Hematopoietic multipotent progenitor cell treated with erythropoietin and hydrocortisone succinate and interleukin-3 and kit ligand, for 15 days (in vitro differentiated cells): ENCODE results near the gene MECR.

Source experiments
- DNase-seq: peaks from one replicate; pipeline ENCODE4 v3.0.0-alpha.2; 2015; ENCODE audit warnings: low spot score

Gene MECR

DNA sequence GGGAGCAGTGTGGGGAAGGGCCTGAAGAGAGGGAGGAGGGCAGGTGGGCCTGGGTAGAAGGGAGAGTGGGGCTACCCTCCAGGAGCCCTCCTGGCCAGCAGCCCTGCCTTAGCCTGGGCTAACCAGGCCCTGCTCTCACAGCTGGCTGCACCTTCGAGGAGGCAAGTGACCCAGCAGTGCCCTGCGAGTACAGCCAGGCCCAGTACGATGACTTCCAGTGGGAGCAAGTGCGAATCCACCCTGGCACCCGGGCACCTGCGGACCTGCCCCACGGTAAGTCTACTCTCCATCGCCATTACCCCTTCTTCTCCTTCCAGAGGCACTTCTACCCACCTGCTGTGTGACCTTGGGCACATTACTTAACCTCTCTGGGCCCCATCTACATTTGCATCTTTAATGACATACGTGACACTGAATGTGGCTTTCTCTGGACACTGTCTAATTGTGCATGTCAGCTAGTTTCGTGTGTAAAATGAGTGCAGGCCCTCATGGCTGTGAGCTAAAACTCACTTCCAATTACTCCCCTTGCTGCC is 24.5 kb upstream of the MECR start:
- DNase-seq: no peak

- no peak for DNase-seq
These were observed 23.6 kb upstream of the MECR start for GRCh38 chr1:29254346-29254745.

DNA sequence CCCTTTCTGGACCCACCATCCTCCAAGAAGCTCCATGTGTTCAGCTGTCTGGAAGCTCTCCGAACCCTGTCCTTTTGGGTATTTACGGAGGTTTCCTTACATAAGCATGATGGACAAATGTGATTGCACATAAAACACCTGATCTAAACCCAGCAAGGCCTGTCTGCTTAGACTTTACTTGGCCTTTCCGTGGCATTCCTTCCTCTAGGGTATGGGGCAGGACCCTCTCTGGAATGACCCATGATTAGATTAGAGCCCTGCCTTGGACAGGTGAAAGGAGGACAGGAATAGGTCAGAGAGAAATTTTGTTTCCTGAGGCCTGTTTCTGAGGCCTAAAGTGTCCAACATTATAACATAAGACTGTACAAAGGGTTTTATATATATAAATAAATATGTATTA is 22.4 kb upstream of the MECR start:
- DNase-seq: no peak

DNA sequence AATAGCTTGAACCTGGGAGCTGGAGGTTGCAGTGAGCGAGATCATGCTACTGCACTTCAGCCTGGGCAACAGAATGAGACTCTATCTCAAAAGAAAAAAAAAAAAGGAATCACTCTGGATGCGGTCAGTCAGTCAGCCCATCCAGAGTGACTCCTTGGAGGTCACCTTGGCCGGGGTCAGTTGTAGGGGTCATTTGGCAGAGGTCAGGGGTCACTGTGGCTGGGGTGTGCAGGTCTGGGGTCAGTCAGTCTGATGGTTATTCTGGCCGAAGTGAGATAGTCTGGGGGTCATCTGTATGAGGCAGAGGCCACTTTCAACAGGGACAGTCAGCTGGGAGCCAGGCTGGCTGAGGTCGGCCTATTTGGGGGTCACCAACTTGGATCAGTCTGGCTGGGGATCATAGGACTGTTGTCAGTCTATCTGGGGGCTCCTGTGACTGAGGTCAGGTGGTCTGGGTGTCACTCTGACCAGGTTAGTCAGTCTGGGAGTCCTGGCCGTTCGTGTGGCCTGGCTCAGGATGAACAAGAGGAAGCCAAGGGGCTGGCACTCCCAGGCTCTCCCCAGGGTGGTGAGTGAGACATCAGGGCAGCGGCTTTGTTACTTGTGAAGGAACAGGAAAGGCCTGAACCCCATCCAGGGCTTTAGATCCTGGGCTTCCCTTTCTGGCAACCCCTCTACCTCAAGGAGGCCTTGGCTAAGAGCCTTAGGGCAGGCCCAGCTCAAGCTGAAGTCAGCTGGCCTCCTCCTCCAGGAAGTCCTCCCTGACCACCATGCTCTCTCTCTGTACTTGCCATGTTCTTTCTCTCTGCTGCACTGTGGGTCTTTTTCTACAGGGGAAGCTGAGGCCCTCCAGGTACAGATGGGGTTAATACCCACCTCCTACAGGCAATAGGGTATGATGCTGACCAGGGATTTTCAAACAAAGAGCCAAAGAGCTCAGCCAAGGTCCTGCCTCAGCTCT is 20.7 kb upstream of the MECR start:
- DNase-seq: no peak

- no peak for DNase-seq
These were observed 19.3 kb upstream of the MECR start for GRCh38 chr1:29249951-29250581.

DNA sequence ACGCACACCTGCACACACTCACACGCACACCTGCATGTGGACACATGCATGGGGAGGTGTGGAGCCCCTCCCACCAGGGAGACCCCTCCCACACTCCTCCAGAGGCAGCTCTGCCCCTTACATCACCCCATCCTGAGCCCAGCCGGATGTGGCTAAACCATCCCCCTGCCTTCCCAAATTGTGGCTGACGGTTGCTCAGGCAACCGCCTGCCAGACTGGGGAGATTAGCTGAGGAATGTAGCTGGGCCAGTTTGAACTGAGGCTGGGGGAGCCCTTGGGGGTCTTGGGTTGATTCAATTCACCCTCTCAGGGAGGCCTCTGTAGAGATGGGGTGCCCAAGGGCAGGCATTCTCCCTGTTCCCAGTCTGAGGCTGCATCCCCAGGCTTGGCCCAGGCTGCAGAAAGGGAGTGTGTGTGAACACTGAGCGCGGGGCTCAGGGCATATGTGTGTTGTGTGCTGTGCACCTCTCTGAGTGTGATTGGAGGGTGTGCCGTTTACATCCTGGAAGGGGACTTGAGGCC is 18.5 kb upstream of the MECR start:
- DNase-seq: no peak

DNA sequence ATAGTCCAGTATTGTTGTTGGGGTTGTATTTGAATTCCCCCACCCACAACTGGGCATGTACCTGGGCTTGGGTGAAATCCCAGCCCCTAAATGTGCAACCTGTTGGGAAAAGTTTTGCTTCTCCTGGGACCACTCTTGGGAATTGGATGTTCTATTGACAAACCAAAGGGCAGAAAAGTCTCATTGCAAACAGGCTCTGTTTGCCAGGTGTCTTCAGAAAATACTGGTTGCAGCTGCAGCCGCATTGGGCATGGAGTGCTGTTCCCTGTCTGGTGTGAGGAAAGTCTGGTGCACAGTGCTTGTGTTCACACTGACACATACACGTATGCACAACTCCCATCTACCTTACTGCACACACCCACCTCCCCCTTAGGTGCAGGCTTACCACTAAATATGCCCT is 17.7 kb upstream of the MECR start:
- no peak for DNase-seq

- DNase-seq: no peak
These were observed 17.0 kb upstream of the MECR start for GRCh38 chr1:29247571-29248273.

- no peak for DNase-seq
These were observed 16.3 kb upstream of the MECR start for GRCh38 chr1:29247044-29247443.

GRCh38 chr1:29245876-29246275 is 15.1 kb upstream of the MECR start:
- no peak for DNase-seq

DNA sequence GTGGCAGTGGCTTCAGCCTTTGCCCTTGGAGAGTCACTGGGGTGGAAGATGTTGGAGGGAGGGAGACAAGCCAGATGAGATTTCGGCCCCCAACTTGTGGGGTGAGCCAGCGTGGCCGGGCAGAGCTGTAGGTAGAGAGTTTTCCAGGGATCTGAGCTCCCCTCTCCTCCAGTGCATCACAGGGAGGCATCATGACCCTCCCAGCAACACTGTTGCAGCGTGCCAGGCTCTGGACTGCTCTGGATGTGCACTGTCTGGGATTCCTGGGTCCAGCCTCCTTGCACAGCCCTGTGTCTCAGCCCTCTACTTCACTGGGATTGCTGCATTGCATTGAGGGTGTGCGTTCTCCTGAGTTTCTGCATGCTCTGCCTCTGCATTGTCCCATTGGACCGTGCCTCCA is 14.5 kb upstream of the MECR start:
- DNase-seq: no peak

DNA sequence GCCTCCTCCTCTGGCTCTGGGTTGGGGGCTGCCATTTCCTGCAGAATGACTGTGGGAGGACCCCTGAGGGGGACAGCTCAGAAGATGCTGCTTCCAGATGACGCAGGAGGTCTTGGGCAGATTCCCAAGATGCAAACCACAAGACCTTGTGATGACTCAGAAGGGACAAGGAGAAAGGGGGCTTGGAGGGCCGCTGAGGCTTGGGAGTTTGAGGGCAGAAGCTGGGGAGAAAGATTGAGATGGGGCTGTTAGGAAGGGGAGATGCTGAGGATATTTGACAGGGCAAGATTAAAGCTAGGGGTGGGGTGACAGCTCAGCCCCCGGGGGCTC is 13.1 kb upstream of the MECR start:
- DNase-seq: no peak

GRCh38 chr1:29243023-29243870 is 12.5 kb upstream of the MECR start:
- DNase-seq: no peak

DNA sequence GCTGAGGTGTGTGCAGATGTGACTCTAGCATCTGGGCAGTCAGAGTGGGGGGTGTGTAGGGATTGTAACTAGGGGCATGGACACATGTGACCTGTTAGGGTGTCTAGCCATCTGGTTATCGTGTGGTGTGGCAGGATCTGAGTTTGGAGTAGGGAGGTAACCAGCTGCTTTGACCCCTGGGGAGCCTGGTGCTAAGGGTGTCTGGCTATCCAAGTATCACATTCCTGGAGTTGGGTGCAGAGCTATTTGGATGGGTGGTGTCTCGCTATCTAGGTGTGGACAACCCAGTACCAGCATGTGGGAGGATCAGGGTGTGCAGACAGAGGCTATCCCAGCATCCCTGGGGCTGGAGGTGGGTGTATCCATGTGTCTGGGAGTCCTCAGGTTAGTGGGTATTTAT is 10.3 kb upstream of the MECR start:
- no peak for DNase-seq

GRCh38 chr1:29240400-29240837 is 9.7 kb upstream of the MECR start:
- no peak for DNase-seq

DNA sequence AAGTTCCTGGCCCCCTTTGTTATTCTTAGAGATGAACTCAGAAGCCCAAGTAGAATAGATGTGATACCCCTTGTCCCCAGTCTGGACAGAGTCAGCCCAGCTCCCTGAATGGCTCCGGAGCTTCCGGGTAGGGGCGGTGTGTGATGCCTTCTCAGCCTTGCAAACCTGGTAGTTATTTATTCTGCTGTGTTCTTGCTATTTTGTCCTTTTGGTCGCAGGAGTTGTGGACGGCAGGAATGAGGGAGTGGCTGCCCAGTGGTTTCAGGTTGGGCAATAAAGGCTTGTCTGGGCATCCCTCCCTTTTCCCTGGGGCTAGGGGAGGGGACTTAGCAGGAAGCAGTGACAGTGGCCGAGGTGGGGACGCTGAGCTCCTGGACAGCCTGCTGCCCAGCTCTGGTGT is 8.4 kb upstream of the MECR start:
- no peak for DNase-seq

- no peak for DNase-seq
These were observed 7.9 kb upstream of the MECR start for GRCh38 chr1:29238620-29239002.

GRCh38 chr1:29237852-29238619 is 7.3 kb upstream of the MECR start:
- DNase-seq: no peak

GRCh38 chr1:29237129-29237821 is 6.5 kb upstream of the MECR start:
- DNase-seq: no peak

DNA sequence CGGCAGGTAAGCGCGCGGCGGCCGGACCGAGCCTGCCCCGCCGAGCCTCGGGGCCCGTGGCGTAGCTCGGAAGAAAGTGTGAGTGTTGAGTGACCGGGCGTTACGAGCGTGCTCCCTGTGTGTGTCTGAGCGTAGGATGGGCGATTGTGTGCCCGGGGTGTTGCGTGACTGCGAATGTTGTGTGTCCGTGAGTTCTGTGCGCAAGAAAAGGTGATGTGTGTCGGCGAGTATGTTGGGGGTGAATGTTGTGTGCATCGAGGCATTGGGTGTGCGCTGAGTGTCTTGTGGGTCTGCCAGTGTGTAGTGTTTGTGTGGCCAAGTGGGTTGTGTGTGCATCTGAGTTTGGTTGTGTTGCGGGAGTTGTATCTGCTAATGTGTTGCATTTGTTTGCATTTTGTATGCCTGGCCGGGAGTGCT is 6.0 kb upstream of the MECR start:
- no peak for DNase-seq
